HG02678 (cell line): ENCODE measurements around the gene TRPT1.

Source experiments
- ATAC-seq: cut with Tn5 transposase; IDR thresholded peaks from one replicate; pipeline ENCODE4 v1.9.1; 2021; ENCODE audit warnings: mild to moderate bottlenecking, moderate library complexity; ENCODE audit not compliant: unreplicated experiment

TRPT1 gene

DNA sequence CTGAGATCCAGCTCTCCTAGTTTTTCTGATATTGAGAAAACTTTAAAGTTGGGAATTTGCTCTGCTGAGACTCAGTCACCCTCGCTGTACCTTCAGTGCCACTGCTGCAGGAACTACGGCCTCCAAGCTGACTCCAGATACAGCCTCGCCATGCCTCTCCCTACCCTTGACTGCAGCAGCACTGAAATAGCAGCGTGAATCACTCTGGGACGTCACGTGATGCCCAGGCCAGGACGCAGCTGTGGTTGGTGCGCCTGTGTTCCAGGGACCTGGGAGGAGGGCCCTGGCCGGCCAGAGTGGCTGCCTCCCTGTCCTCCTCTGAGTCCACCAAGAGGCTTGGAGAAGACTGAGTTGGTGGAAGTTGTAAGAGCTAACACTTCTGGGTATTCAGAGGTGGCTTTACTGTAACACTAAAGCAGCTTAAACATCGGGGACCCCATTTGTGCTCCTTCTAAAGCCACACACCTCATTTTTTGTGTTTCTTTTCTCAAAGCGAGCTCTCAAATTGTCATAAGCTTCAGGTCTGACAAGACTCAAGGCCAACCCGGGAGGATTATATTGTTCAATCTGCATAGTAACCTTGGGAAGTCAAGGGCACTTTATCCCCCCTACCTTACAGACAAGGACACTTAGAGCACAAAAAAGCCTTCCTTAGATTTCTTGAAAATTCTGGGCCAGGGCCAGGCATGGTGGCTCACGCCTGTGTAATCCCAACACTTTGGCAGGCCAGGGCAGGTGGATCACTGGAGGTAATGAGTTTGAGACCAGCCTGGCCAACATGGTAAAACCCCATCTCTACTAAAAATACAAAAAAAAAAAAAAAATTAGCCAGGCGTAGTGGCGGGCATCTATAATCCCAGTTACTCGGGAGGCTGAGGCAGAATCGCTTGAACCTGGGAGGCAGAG lies 44.2 kb downstream of the TRPT1 start:
- ATAC-seq: no peak

DNA sequence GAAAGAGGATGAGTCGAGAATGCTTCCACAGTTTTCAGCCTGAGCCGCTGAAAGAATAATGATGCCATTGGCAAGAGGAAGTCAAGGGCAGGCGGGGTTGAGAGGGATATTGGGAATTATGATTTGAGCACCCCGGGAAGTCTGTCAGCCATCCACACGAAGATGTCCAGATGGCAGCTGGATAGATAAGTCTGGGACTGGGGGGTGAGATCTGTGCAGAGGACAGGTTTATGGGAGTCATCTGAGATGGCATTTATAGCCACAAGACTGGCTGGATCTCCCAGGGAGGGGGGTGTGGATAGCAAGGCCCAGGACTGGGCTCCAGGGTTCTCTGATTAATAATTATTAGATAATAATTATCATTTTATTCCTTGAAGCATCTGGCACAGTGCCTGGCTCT lies 45.1 kb downstream of the TRPT1 start:
- ATAC-seq: no peak

DNA sequence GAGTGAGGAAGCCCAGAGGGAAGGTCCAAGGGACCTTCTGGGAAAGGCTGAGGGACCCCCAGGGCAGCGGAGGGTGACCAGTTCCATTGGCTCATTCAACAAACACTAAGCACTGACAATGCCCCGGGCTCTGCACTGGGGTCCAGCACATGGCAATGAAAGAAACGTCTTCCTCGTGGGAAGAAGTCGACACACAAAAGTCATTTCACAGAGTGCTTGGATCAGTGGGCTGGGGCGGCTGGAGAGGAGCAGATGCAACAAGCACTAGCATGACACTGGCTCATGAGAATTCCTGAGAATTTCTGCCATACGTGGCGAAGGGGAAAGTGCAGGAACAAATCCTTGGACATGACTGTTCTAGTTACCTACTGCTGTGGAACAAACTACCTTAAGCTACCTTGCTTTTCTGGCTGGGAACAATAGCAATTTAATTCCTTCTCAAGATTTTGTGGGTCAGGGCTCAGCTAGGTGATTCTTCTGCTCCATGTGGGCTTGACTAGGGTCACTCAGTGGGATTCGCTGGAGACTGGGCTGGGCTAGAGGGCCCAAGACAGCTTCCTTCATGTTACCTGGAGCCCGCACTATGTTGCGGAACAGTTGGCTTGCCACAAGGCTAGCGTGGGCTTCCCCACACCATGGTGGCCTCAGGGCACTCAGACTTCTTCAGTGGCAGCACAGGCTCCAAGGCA lies 46.9 kb downstream of the TRPT1 start:
- ATAC-seq: no peak

DNA sequence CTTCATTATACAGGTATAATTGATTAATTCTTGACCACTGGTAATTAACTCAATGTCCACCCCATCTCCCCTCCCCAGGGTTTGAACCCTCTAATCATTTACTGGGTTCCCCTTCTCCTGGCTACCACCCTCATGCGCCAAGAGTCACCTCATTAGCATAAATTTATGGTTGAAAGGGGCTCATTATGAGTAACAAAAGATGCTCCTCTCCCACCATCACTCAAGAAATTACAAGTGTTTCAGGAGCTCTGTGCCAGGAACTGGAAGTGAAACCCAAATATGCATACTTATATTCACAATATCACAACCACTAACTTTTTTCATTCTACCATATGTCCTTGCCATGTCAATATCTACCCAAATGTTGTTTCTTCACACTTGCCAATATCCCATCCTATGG lies 47.8 kb downstream of the TRPT1 start:
- no peak for ATAC-seq

DNA sequence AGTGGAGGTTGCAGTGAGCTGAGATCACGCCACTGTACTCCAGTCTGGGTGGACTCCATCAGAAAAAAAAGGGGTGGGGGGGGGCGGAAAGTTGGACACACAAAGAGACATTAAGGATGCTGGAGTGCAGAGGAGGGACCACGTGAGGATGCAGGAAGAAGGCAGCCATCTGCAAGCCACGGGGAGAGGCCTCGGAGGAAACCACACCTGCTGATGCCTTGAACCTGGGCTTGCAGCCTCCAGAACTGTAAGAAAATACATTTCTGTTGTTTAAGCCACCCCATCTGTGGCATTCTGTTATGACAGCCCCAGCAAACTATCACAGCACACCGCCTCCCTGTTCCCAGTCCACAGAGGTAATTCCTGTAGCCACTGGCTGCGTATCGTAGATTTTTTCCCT lies 49.2 kb downstream of the TRPT1 start:
- no peak for ATAC-seq
